Measurements from ENCODE around the gene FAM217B. TPM values are rescaled to one million over a fixed set of nuclear protein-coding genes. Genes with fewer than 3 reads are reported as not detected.

Gene FAM217B
- total RNA-seq, 6 experiments from 2014 or later, result 16.6 to 20.0 (median 18.6) TPM

- Mint-ChIP-seq H3K27me3 (ENCODE audit: insufficient read depth) (peaks cover 36% of the 10 kb centered on the region), H3K36me3 (ENCODE audit: low read depth) (no peaks in the 10 kb centered on the region), H3K4me1 (ENCODE audit: low read depth) (peaks cover 29% of the 10 kb centered on the region), H3K9me3 (no peaks in the 10 kb centered on the region), H3K27ac (no peak overlapping the region), H3K4me3 (no peak overlapping the region)
- TF ChIP-seq CTCF (IDR thresholded peaks at IDR 0.05), result no peak
- no peak for DNase-seq
Measured at GRCh38 chr20:59994697-59995122, 54.5 kb downstream of the FAM217B start.

GRCh38 chr20:59996108-59996507 lies 55.9 kb downstream of the FAM217B start:
- TF ChIP-seq CTCF (IDR thresholded peaks at IDR 0.05), result no peak
- H3K36me3 Mint-ChIP-seq (ENCODE audit: low read depth), result no peaks in the 10 kb centered on the region
- no peak overlapping the region for H3K4me3 Mint-ChIP-seq
- peaks cover 32% of the 10 kb centered on the region for H3K4me1 Mint-ChIP-seq (ENCODE audit: low read depth)
- peaks cover 34% of the 10 kb centered on the region for H3K27me3 Mint-ChIP-seq (ENCODE audit: insufficient read depth)
- no peaks in the 10 kb centered on the region for H3K9me3 Mint-ChIP-seq
- H3K27ac Mint-ChIP-seq, result no peak overlapping the region
- no peak for DNase-seq

GRCh38 chr20:59997896-59998295 lies 57.7 kb downstream of the FAM217B start:
- no peaks in the 10 kb centered on the region for H3K9me3 Mint-ChIP-seq
- no peak for TF ChIP-seq CTCF (IDR thresholded peaks at IDR 0.05)
- H3K36me3 Mint-ChIP-seq (ENCODE audit: low read depth), result no peaks in the 10 kb centered on the region
- no peak for DNase-seq
- no peak overlapping the region for H3K4me3 Mint-ChIP-seq
- H3K27ac Mint-ChIP-seq, result no peak overlapping the region
- peaks cover 42% of the 10 kb centered on the region for H3K27me3 Mint-ChIP-seq (ENCODE audit: insufficient read depth)
- peaks cover 21% of the 10 kb centered on the region for H3K4me1 Mint-ChIP-seq (ENCODE audit: low read depth)

Other genes with a start within 250 kb of the FAM217B start
- 1 to 10 TPM in 1 of 6 experiments, under 1 TPM in 5; 0.23 to 1.1 (median 0.56) TPM for gene SYCP2, start 6.8 kb upstream of the FAM217B start, total RNA-seq (2021; fragmentation: NEBNext Ultra II Directional; extraction: Animal tissue kit (Norgen Biotek cat#: 25700))
- 1 to 10 TPM; 5.6 to 6.8 (median 6.2) TPM for gene PPP1R3D, start 84 bp upstream of the FAM217B start, total RNA-seq (2021; fragmentation: NEBNext Ultra II Directional; extraction: Animal tissue kit (Norgen Biotek cat#: 25700))
- under 1 TPM in 2 of 6 experiments, not detected in 4; 0.17 to 0.27 TPM for gene CDH26, start 18.0 kb downstream of the FAM217B start, total RNA-seq (2021; fragmentation: NEBNext Ultra II Directional; extraction: Animal tissue kit (Norgen Biotek cat#: 25700))

Measured in HFFc6 (cell line).